ENCODE data around the gene CYP2C8. TPM values are rescaled to one million over a fixed set of nuclear protein-coding genes. Genes with fewer than 3 reads are reported as not detected.
"Not testable (repeated sequence)": the region's sequence is repeated elsewhere in the genome, so short reads cannot be mapped to it uniquely, and the experiment has no call there.

Gene CYP2C8
- polyA plus RNA-seq = 0.07 to 0.16 TPM (median 0.10 TPM) in 3 replicates
- not detected for polyA plus RNA-seq (2011; ENCODE audit: low read depth)
- polyA plus RNA-seq (2011; cell fraction: cytosol; rRNA removed) = 0.04 TPM in 1 of 2 replicates, not detected in the other
- 0.65 and 1.0 TPM in 2 replicates for polyA plus RNA-seq (2011; cell fraction: nucleus; rRNA removed)
- 0.08 and 0.30 TPM in 2 replicates for polyA plus RNA-seq (2012; ENCODE audit: low replicate concordance)
- polyA minus RNA-seq = 0.16 TPM in 1 of 3 replicates, not detected in the others
- polyA minus RNA-seq (2011; cell fraction: cytosol; rRNA and poly(A)+ RNA removed) = not detected
- polyA minus RNA-seq (2011; cell fraction: nucleus; rRNA and poly(A)+ RNA removed) = 0.47 TPM in 1 of 2 replicates, not detected in the other

DNA sequence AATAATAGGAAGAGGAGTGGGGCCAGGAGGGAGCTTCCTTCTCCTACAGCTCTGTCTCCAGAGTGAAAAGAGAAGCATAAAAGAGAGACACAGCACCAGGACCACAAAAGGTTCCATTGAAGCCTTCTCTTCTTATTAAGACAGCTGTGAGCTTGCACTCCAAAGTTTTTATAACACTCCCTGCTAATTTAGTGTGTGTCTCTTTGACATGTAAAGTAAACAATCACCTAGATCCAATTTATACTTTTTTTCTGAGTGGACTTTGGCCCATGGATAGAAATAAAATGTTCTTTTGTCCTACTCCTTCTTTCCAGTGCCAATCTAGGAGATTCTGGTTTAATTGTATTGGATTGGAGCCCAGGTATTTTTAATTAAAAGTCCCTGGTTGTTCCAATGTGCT lies at the start of gene CYP2C8:
Gene CYP2C8 (minus strand): TSS at position 212 of the 400 bp plus-strand sequence. CDS start 95 bp downstream, at position 117.
- H3K36me3 ChIP-seq (ENCODE audit: control insufficient read depth in 2 of 2, extremely low read depth in 1 of 2, insufficient read depth in 2 of 2, low read length in 2 of 2) = no peaks in the 10 kb centered on the region
- H3K9me1 ChIP-seq (ENCODE audit: control insufficient read depth, extremely low read depth, insufficient read depth, low read length) = no peaks in the 10 kb centered on the region
- no peaks in the 10 kb centered on the region for H3K27me3 ChIP-seq (ENCODE audit: control insufficient read depth, extremely low read depth, insufficient read depth, low read length)
- no peak within 1 kb of the TSS for H3K9ac ChIP-seq (ENCODE audit: control insufficient read depth, extremely low read depth, insufficient read depth, low read length)
- H3K4me1 ChIP-seq (ENCODE audit: control insufficient read depth, extremely low read depth, insufficient read depth, low read length) = no peaks in the 10 kb centered on the region
- no peak within 1 kb of the TSS for H2AFZ ChIP-seq (ENCODE audit: control insufficient read depth, low read length)
- DNase-seq (ENCODE audit: low read depth, low spot score) = no peak
- no peak within 1 kb of the TSS for H3K4me3 ChIP-seq (ENCODE audit: control insufficient read depth in 2 of 3, extremely low read depth in 1 of 3, insufficient read depth in 2 of 3, low read depth in 1 of 3, low read length in 3 of 3)
- no peak within 1 kb of the TSS for H3K4me2 ChIP-seq (ENCODE audit: control insufficient read depth, extremely low read depth, insufficient read depth, low read depth, low read length)
- H3K79me2 ChIP-seq (ENCODE audit: control insufficient read depth, insufficient read depth, low read length) = no peaks in the 10 kb centered on the region
- FAIRE-seq = no peak
- dilution Hi-C loops (cut with MboI; ENCODE audit: extremely low pct_ligation_motif_present, low sequenced_read_pairs) = no loop called here
- no peaks in the 10 kb centered on the region for H4K20me1 ChIP-seq (ENCODE audit: control insufficient read depth, extremely low read depth, insufficient read depth, low read length)
- no peaks in the 10 kb centered on the region for H3K9me3 ChIP-seq (ENCODE audit: control insufficient read depth, low read depth, low read length)
- H3K27ac ChIP-seq (ENCODE audit: control insufficient read depth, insufficient read depth, low read length) = no peak within 1 kb of the TSS
- TF ChIP-seq, protein P1, sequence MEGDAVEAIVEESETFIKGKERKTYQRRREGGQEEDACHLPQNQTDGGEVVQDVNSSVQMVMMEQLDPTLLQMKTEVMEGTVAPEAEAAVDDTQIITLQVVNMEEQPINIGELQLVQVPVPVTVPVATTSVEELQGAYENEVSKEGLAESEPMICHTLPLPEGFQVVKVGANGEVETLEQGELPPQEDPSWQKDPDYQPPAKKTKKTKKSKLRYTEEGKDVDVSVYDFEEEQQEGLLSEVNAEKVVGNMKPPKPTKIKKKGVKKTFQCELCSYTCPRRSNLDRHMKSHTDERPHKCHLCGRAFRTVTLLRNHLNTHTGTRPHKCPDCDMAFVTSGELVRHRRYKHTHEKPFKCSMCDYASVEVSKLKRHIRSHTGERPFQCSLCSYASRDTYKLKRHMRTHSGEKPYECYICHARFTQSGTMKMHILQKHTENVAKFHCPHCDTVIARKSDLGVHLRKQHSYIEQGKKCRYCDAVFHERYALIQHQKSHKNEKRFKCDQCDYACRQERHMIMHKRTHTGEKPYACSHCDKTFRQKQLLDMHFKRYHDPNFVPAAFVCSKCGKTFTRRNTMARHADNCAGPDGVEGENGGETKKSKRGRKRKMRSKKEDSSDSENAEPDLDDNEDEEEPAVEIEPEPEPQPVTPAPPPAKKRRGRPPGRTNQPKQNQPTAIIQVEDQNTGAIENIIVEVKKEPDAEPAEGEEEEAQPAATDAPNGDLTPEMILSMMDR (optimal IDR thresholded peaks at IDR 0.05 in 1 of 3, IDR thresholded peaks at IDR 0.05 in 1 of 3, conservative IDR thresholded peaks at IDR 0.05 in 1 of 3; ENCODE audit: extremely low read depth in 1 of 3, insufficient read depth in 2 of 3, low read length in 3 of 3) = no peak
- no peak for TF ChIP-seq EZH2 (IDR thresholded peaks at IDR 0.05; ENCODE audit: low read length)

DNA sequence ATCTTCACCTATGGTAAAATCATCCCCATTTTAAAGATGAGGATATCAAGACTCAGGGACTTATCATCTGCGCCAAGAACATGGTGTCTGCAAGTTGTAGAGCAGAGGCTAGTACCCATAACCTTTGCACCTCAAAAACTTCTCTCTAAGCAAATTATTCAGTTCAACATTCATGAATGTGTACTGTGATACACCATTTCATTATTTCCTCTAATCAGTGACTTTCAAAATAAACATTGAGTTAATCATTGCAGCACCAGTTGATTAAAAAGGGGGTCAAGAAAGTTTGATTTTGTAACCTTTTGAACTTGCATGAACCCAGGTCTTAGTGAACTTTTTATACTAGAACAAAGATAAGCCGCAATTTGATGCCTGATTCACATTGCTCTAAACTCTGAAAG lies 47.6 kb upstream of the CYP2C8 start:
- dilution Hi-C loops (cut with MboI; ENCODE audit: extremely low pct_ligation_motif_present, low sequenced_read_pairs) = no loop called here
- FAIRE-seq (no peak), DNase-seq (ENCODE audit: low read depth, low spot score) (no peak)
- Histone ChIP-seq H3K27ac (ENCODE audit: control insufficient read depth, insufficient read depth, low read length) (no peak overlapping the region), H3K9me3 (ENCODE audit: control insufficient read depth, low read depth, low read length) (no peaks in the 10 kb centered on the region), H3K79me2 (ENCODE audit: control insufficient read depth, insufficient read depth, low read length) (no peaks in the 10 kb centered on the region), H3K36me3 (ENCODE audit: control insufficient read depth in 2 of 2, extremely low read depth in 1 of 2, insufficient read depth in 2 of 2, low read length in 2 of 2) (no peaks in the 10 kb centered on the region), H2AFZ (ENCODE audit: control insufficient read depth, low read length) (no peak overlapping the region), H3K9me1 (ENCODE audit: control insufficient read depth, extremely low read depth, insufficient read depth, low read length) (no peaks in the 10 kb centered on the region), H3K4me2 (ENCODE audit: control insufficient read depth, extremely low read depth, insufficient read depth, low read depth, low read length) (no peak overlapping the region), H3K4me1 (ENCODE audit: control insufficient read depth, extremely low read depth, insufficient read depth, low read length) (no peaks in the 10 kb centered on the region), H3K4me3 (ENCODE audit: control insufficient read depth in 2 of 3, extremely low read depth in 1 of 3, insufficient read depth in 2 of 3, low read depth in 1 of 3, low read length in 3 of 3) (no peak overlapping the region), H3K27me3 (ENCODE audit: control insufficient read depth, extremely low read depth, insufficient read depth, low read length) (no peaks in the 10 kb centered on the region), H4K20me1 (ENCODE audit: control insufficient read depth, extremely low read depth, insufficient read depth, low read length) (no peaks in the 10 kb centered on the region), H3K9ac (ENCODE audit: control insufficient read depth, extremely low read depth, insufficient read depth, low read length) (no peak overlapping the region)
- no peak for TF ChIP-seq EZH2 (IDR thresholded peaks at IDR 0.05; ENCODE audit: low read length)
- TF ChIP-seq, protein P1 (optimal IDR thresholded peaks at IDR 0.05 in 1 of 3, IDR thresholded peaks at IDR 0.05 in 1 of 3, conservative IDR thresholded peaks at IDR 0.05 in 1 of 3; ENCODE audit: extremely low read depth in 1 of 3, insufficient read depth in 2 of 3, low read length in 3 of 3) = no peak

DNA sequence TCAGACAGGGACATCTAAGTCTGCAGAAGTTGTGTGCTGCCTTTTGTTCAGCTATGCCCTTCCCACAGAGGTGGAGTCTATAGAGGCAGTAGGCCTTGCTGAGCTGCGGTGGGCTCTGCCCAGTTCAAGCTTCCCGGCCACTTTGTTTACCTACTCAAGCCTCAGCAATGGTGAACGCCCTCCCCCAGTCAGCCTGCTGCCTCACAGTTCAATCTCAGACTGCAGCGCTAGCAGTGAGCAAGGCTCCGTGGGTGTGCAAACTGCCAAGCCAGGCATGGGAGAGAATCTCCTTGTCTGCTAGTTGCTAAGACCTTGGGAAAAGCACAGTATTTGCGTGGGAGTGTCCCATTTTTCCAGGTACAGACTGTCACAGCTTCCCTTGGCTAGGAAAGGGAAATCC lies 41.5 kb upstream of the CYP2C8 start:
- not testable (repeated sequence) for DNase-seq (ENCODE audit: low read depth, low spot score); H3K4me2 ChIP-seq (ENCODE audit: control insufficient read depth, extremely low read depth, insufficient read depth, low read depth, low read length); FAIRE-seq

More for the DNA sequence above, 41.5 kb upstream of the CYP2C8 start:
- H3K4me3 ChIP-seq (ENCODE audit: control insufficient read depth in 2 of 3, extremely low read depth in 1 of 3, insufficient read depth in 2 of 3, low read depth in 1 of 3, low read length in 3 of 3); H3K36me3 ChIP-seq (ENCODE audit: control insufficient read depth in 2 of 2, extremely low read depth in 1 of 2, insufficient read depth in 2 of 2, low read length in 2 of 2); H3K79me2 ChIP-seq (ENCODE audit: control insufficient read depth, insufficient read depth, low read length); H3K27ac ChIP-seq (ENCODE audit: control insufficient read depth, insufficient read depth, low read length); H3K9me1 ChIP-seq (ENCODE audit: control insufficient read depth, extremely low read depth, insufficient read depth, low read length); H3K4me1 ChIP-seq (ENCODE audit: control insufficient read depth, extremely low read depth, insufficient read depth, low read length); dilution Hi-C loops (cut with MboI; ENCODE audit: extremely low pct_ligation_motif_present, low sequenced_read_pairs); H2AFZ ChIP-seq (ENCODE audit: control insufficient read depth, low read length); H3K9me3 ChIP-seq (ENCODE audit: control insufficient read depth, low read depth, low read length); H3K27me3 ChIP-seq (ENCODE audit: control insufficient read depth, extremely low read depth, insufficient read depth, low read length); H3K9ac ChIP-seq (ENCODE audit: control insufficient read depth, extremely low read depth, insufficient read depth, low read length); H4K20me1 ChIP-seq (ENCODE audit: control insufficient read depth, extremely low read depth, insufficient read depth, low read length): not testable (repeated sequence)
